OCI-LY3 (cell line): ENCODE measurements around the gene SLC35A5.

Experiments used
- H2AFZ ChIP-seq: fragments of 200-600, 300-600 bp; shearing (Covaris generic); 2 replicates; pipeline ENCODE4 v1.6.0; 2014; ENCODE audit warnings: antibody characterized with exemption, low read depth, low read length
- H3K27ac ChIP-seq: fragments of 200-600, 300-600 bp; sonication (generic); 2 replicates; pipeline ENCODE4 v1.5.1; 2014; ENCODE audit warnings: mild to moderate bottlenecking, low read length, moderate library complexity, mixed read lengths
- H3K27me3 ChIP-seq: fragments of 200-600, 300-600 bp; sonication (generic); 2 replicates; pipeline ENCODE4 v1.6.1; 2014; ENCODE audit warnings: low read depth, low read length, mixed read lengths
- H3K36me3 ChIP-seq: fragments of 200-600, 300-600 bp; sonication (generic); replicated peaks from 2 replicates; pipeline ENCODE3; 2014; ENCODE audit warnings: low read depth, low read length, mixed read lengths
- H3K4me1 ChIP-seq: fragments of 300-600, 200-600 bp; sonication (generic); 2 replicates; pipeline ENCODE4 v1.6.1; 2014; ENCODE audit warnings: low read length, mixed read lengths
- H3K4me2 ChIP-seq: fragments of 200-600, 300-600 bp; sonication (generic); 2 replicates; pipeline ENCODE4 v1.6.1; 2014; ENCODE audit warnings: low read length, mixed read lengths
- H3K4me3 ChIP-seq: fragments of 300-600, 200-600 bp; sonication (generic); 2 replicates; pipeline ENCODE4 v1.5.1; 2014; ENCODE audit warnings: antibody characterized with exemption, mild to moderate bottlenecking, low read length, moderate library complexity
- H3K79me2 ChIP-seq: fragments of 300-600, 200-600 bp; shearing (Covaris generic); 2 replicates; pipeline ENCODE4 v1.6.1; 2014; ENCODE audit warnings: mild to moderate bottlenecking, low read length, mixed read lengths
- H3K9ac ChIP-seq: fragments of 300-600, 200-600 bp; shearing (Covaris generic); 2 replicates; pipeline ENCODE4 v1.6.0; 2014; ENCODE audit warnings: mild to moderate bottlenecking, low read length, moderate library complexity
- H3K9me3 ChIP-seq: fragments of 200-600, 300-600 bp; shearing (Covaris generic); 2 replicates; pipeline ENCODE4 v1.6.1; 2014; ENCODE audit warnings: low read length, mixed read lengths; ENCODE audit not compliant: insufficient read depth
- H4K20me1 ChIP-seq: fragments of 200-600, 300-600 bp; sonication (generic); 2 replicates; pipeline ENCODE4 v1.6.1; 2016; ENCODE audit warnings: low read length, mixed read lengths; ENCODE audit not compliant: insufficient read depth
- EZH2phosphoT487 ChIP-seq: fragments of 200-600 bp; shearing (Covaris generic); IDR thresholded peaks from 2 replicates; pipeline ENCODE4 v1.6.1; 2018; ENCODE audit warnings: antibody characterized with exemption, mixed run types, low read depth
- TF ChIP-seq, protein P1 (sequence below): fragments of 200-600, 300-600 bp; sonication (generic); IDR thresholded peaks from 2 replicates; pipeline ENCODE4 v1.5.1; 2014; ENCODE audit warnings: antibody characterized with exemption, low read length, low read depth

The SLC35A5 gene

DNA sequence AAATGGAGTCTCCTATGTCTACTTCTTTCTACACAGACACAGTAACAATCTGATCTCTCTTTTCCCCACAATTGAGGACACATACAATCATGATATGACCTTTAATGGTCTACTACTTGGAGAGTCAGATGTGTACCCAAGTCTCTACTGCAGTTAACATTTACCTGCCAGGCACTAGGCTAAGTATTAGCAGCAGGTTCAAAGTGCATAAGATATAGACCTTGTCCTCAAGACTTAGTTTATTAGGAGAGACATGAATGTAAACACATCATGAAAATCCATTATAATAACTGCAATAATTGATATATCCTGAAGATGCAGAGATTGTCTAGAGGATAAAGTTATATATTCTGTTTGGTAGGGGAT is 3.1 kb downstream of the SLC35A5 start:
- peaks cover 14% of the 10 kb centered on the region for H3K4me1 ChIP-seq
- H3K9me3 ChIP-seq: no peaks in the 10 kb centered on the region
- peaks cover 23% of the 10 kb centered on the region for H3K79me2 ChIP-seq
- H3K27ac ChIP-seq: no peak overlapping the region
- no peak overlapping the region for H2AFZ ChIP-seq
- H3K27me3 ChIP-seq: no peaks in the 10 kb centered on the region
- H4K20me1 ChIP-seq: no peaks in the 10 kb centered on the region
- H3K4me3 ChIP-seq: no peak overlapping the region
- no peak for TF ChIP-seq EZH2phosphoT487
- TF ChIP-seq, protein P1, sequence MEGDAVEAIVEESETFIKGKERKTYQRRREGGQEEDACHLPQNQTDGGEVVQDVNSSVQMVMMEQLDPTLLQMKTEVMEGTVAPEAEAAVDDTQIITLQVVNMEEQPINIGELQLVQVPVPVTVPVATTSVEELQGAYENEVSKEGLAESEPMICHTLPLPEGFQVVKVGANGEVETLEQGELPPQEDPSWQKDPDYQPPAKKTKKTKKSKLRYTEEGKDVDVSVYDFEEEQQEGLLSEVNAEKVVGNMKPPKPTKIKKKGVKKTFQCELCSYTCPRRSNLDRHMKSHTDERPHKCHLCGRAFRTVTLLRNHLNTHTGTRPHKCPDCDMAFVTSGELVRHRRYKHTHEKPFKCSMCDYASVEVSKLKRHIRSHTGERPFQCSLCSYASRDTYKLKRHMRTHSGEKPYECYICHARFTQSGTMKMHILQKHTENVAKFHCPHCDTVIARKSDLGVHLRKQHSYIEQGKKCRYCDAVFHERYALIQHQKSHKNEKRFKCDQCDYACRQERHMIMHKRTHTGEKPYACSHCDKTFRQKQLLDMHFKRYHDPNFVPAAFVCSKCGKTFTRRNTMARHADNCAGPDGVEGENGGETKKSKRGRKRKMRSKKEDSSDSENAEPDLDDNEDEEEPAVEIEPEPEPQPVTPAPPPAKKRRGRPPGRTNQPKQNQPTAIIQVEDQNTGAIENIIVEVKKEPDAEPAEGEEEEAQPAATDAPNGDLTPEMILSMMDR: no peak
- no peak overlapping the region for H3K9ac ChIP-seq
- peaks cover 13% of the 10 kb centered on the region for H3K36me3 ChIP-seq
- H3K4me2 ChIP-seq: no peak overlapping the region

DNA sequence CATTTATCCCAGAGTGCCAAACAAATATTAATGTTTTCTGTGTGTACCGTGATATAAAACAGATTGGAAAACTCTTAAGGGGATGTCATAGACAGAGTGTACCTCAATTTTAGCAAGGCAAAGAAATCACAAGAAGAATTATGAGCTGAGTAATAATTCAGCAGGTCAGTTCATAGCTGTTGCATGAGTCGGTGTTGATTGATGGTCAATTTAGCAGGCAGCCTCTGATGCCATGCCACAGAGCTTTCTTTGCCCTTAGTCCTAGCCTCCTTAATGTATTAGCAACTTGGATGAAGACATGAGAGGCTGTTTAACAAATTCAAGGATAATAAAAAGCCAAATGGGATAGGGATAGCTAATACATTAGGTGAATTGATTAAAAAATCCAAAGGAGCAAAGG is 6.8 kb downstream of the SLC35A5 start:
- no peak for TF ChIP-seq EZH2phosphoT487
- TF ChIP-seq, protein P1: no peak
- H3K9me3 ChIP-seq: no peaks in the 10 kb centered on the region
- H4K20me1 ChIP-seq: no peaks in the 10 kb centered on the region
- H3K27me3 ChIP-seq: no peaks in the 10 kb centered on the region
- H3K27ac ChIP-seq: no peak overlapping the region
- H3K9ac ChIP-seq: no peak overlapping the region
- H3K36me3 ChIP-seq: peaks cover 32% of the 10 kb centered on the region
- H3K4me3 ChIP-seq: no peak overlapping the region
- H3K4me2 ChIP-seq: no peak overlapping the region
- H3K4me1 ChIP-seq: peaks cover 12% of the 10 kb centered on the region
- H3K79me2 ChIP-seq: no peaks in the 10 kb centered on the region
- no peak overlapping the region for H2AFZ ChIP-seq

DNA sequence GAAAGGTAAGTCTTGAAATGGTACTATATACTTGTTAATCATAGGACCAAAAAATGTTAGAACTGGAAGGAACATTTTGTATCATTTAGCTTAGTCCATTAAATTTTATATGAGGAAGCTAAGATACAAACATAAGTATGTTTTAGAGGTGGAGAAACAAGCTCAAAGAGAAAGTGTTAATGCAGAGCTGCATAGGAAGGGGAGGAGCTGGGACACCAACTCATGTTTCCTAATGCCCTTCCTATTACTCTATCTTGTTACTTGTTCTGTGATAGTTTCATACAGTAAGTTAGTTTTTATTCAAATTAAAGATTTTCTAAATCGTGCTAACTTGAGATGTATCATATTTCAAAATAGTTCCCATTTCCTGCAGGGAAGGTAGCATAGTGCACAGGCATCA is 7.4 kb downstream of the SLC35A5 start:
- Histone ChIP-seq H2AFZ (no peak overlapping the region), H3K9ac (no peak overlapping the region), H4K20me1 (no peaks in the 10 kb centered on the region), H3K9me3 (no peaks in the 10 kb centered on the region), H3K4me1 (peaks cover 10% of the 10 kb centered on the region), H3K36me3 (peaks cover 34% of the 10 kb centered on the region), H3K4me2 (no peak overlapping the region), H3K4me3 (no peak overlapping the region), H3K27ac (no peak overlapping the region), H3K27me3 (no peaks in the 10 kb centered on the region), H3K79me2 (no peaks in the 10 kb centered on the region)
- TF ChIP-seq EZH2phosphoT487: no peak
- TF ChIP-seq, protein P1: no peak

DNA sequence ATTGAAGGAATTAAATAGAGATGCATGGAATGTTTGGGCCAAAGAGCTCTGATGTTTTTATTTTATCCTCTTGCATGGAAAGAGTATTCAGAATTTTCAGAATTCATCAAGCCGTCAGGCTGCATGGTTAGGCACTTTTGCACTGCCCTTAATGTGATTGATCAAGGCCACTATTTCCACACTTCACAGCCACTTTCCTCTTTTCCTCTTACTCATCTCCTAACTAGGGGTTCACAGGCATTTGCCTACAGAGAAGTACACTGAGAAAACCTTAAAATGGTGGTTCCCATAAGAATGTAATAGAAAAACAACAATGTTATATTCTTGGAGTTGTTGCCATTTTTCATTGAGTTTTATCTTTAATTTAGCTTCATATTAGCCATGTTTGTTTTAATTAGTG is 10.9 kb downstream of the SLC35A5 start:
- Histone ChIP-seq H3K4me1 (peaks cover 10% of the 10 kb centered on the region), H3K27ac (no peak overlapping the region), H4K20me1 (no peaks in the 10 kb centered on the region), H3K36me3 (peaks cover 32% of the 10 kb centered on the region), H2AFZ (no peak overlapping the region), H3K4me2 (no peak overlapping the region), H3K9ac (no peak overlapping the region), H3K27me3 (no peaks in the 10 kb centered on the region), H3K9me3 (no peaks in the 10 kb centered on the region), H3K4me3 (no peak overlapping the region), H3K79me2 (no peaks in the 10 kb centered on the region)
- TF ChIP-seq, protein P1: no peak
- TF ChIP-seq EZH2phosphoT487: no peak
